Fibroblast of skin of back (primary cell): ENCODE data around the gene TMEM40. TPM values are rescaled to one million over a fixed set of nuclear protein-coding genes. Genes with fewer than 3 reads are reported as not detected.
"Not testable (repeated sequence)": the region's sequence is repeated elsewhere in the genome, so short reads cannot be mapped to it uniquely, and the experiment has no call there.

ENCODE experiments used
- DNase-seq: peaks from one replicate; pipeline ENCODE4 v3.0.0-alpha.2; 2013
- polyA plus RNA-seq, 2 experiments: library from polyadenylated mRNA; unstranded; fragments of 120-200 nt; gene quantifications; one replicate each; pipeline ENCODE4 v1.2.1, GENCODE V29; 2013; ENCODE audit not compliant: insufficient read length in 2 of 2

TMEM40 gene, protein sequence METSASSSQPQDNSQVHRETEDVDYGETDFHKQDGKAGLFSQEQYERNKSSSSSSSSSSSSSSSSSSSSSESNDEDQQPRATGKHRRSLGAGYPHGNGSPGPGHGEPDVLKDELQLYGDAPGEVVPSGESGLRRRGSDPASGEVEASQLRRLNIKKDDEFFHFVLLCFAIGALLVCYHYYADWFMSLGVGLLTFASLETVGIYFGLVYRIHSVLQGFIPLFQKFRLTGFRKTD
- polyA plus RNA-seq (2013, experiment 1 of 2; ENCODE audit: insufficient read length), result 0.13 TPM
- polyA plus RNA-seq (2013, experiment 2 of 2; ENCODE audit: insufficient read length), result 0.19 TPM

DNA sequence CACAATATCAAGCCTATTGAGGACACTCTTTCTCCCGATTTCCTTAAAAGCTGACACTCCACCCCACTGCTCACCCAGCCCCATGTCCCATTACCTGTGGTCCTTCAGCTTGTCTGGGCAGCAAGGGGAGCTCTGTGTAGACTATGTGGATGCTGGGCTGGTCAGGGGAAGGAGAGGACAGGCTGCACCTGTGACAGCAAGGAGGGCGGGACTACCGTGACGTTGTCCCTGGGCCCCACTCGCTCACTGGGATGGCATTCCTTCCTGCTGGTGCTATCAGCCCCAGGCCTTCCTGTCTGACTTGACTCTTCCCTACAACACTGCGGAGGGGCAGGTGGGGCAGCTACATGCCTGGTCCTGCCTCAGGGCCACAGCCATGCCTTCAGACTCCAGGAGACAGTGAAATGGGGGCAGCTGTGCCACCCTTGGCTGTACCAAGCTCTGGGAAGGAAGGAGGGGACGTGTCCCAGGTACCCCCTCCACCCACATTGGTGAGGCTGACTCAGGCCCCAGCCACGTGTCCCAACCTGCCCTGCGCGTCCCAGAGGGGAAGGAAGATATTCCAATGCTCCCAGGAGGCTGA lies at the start of gene TMEM40:
TMEM40 (minus strand) TSS at position 163 of the 583 bp plus-strand sequence. CDS start 9,427 bp downstream, outside the sequence.
- DNase-seq, result peak; percentile 22

- no peak for DNase-seq
These were observed 49.5 kb upstream of the TMEM40 start for GRCh38 chr3:12808587-12808986.

DNA sequence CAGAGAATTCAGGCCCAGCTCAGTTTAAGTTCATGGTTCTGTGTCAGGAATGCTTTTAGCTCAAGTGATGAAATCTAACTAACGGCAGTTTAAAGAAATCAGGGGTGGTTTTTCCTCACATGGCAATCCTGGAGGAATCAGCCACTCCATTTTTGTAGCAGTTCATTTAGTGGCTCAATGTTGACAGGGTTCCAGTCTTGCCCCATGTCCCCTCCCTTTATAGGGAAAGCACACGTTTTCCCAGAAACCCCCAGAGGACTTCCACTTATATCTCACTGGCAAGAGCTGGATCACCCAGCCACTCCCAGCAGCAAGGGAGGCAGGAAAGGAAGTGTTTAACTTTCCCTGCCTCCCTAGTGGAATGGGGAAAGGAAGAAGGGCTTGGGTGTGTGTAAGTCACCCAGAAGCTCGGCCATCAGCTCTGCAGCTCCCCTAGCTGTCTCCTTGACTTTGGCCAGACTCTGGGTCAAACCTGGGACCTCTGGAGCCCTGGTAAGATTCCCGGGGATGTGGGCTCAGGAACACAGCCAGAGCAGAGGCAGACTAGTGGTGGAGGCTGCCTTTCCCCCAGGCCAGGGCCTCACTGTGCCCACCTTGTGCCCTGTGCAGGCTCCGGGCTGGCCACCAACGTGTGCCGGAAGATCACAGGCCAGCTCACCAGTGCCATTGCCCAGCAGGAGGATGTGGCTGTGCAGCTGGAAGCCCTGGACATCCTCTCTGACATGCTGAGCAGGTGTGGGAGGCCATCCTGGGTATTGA lies 48.7 kb upstream of the TMEM40 start:
- no peak for DNase-seq

DNA sequence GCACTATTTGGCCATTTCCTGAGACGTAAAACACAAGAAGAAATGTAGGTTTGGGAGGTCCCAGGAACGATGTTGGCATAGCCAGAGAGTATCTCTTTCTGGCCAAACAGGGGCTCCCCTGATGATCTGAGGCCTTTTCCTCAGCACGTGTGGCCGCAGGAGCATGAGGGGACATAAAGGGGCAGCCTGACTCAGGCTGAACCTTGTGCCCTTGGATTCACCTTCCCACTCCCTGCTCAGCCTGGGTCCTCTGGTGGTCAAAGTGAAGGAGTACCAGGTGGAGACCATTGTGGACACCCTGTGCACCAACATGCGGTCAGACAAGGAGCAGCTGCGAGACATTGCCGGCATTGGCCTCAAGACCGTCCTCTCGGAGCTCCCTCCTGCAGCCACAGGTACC lies 48.0 kb upstream of the TMEM40 start:
- no peak for DNase-seq

DNA sequence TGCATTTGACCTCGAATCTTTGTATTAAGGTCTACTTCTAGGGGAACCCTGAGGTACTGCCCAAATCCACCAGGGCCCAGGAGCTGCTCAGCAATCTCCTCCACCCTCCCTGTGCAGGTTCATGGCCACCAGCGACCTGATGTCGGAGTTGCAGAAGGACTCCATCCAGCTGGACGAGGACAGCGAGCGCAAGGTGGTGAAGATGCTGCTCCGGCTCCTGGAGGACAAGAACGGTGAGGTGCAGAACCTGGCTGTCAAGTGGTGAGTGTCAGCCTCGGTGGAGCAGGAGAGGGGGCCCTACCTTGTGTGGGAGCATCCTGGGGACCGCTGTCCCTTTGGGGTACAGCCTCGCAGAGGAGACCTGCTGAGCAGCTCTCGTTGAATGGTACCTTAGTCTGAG lies 44.3 kb upstream of the TMEM40 start:
- no peak for DNase-seq

GRCh38 chr3:12799525-12800440 lies 40.7 kb upstream of the TMEM40 start:
- no peak for DNase-seq

GRCh38 chr3:12798559-12799179 lies 39.6 kb upstream of the TMEM40 start:
- no peak for DNase-seq

- no peak for DNase-seq
These were observed 39.0 kb upstream of the TMEM40 start for GRCh38 chr3:12797892-12798558.

DNA sequence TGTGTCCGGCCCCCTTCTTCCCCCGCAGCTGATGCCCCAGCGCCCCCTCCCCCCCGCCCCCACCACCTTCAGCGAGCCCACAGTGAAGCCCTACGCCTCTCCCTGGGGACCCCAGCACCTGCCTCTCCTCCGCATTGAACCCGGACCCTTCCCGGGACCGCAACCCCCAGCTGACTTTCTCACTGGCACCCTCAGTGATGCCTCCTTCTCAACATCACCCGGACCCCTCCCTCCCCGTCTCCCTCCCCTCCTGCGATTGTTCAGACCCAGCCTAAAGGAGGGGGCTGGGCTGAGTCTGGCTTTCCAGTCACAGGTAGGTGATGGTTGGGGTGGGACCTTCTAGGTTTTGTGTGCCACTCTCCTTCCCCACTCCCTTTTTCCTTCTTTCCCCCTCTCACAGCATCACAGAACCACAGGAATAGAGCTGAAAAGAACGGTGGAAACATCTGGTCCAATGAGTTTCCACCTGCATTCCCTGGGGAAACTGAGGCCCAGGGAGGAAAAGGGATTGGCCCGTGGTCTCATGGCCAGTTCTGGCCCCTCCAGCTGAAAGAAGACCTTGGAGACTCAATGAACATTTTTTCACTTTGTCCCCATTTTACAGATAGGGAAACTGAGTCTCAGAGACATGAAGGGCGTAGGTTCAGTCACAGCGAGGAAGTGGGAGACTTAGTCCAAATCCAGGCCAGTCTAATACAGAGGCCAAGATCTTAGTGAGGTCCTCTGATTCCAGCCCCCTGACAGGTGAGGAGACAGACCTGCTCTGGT lies 38.2 kb upstream of the TMEM40 start:
- DNase-seq, result no peak

DNA sequence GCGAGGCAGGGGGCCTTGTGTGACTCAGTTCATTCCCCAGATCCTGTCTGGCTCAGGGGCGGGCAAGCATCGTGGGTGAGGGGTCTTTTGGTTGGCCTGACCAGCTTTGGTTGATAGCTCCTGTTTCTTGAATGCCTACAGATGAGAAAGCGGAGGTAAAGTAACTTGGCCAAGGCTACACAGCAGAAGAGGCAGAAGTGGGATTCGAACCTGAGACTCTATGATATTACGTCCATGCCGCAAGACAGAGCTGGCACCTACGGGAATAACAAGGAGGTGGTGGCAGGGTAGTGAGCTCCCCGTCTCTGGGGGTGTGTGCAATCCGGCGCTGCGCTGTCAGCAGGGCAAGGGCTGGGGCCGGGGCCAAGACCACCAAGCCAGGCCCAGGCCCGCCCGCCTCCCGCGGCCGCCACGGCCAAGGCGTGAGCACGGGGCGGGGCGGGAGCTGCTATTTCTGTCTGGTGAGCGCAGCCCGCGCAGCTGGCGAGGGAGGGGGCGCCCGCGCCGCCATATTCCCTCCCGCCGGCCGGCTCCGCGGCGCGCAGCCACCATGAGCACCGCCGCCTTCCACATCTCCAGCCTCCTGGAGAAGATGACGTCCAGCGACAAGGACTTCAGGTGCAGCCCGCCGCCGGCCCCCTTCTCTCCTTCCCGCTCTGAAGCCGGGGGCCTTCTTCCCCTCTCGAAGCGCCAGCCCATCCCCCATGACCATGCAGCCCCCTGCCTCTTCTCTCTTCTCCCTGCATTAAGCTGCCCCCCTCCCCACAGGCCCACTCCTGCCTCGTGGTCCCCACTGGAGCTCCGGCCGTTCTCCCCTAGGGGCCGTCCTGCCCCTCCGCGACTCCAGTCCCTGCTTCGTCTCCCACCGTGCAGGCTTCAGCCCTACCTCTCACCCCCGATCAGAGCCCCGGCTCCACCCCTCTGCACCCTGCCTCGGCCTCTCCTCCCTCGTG lies 37.4 kb upstream of the TMEM40 start, which contains the start of gene CAND2:
CAND2 (plus strand) TSS at position 510 of the 953 bp plus-strand sequence; CDS start at position 551, 41 bp downstream.
- peak; percentile 54 for DNase-seq

GRCh38 chr3:12793701-12794100 lies 34.6 kb upstream of the TMEM40 start:
- no peak for DNase-seq

DNA sequence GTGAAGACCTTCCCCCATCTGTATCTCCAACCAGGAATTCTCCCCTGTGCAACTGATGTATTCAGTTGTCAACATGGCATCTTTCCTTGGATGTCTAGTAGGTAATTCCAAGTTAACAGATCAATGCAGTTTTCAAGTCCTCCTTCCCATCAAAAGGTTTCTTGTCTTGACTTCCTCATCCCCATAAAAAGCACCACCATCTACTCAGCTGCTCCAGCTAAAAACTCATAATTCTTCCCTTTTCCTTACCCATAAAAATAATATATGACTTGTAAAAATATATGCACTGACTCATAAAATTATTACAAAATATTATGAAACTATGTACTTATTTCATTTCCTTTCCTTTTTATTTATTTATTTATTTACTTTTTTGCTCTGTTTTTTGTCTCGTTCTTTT lies 32.4 kb upstream of the TMEM40 start:
- no peak for DNase-seq

DNA sequence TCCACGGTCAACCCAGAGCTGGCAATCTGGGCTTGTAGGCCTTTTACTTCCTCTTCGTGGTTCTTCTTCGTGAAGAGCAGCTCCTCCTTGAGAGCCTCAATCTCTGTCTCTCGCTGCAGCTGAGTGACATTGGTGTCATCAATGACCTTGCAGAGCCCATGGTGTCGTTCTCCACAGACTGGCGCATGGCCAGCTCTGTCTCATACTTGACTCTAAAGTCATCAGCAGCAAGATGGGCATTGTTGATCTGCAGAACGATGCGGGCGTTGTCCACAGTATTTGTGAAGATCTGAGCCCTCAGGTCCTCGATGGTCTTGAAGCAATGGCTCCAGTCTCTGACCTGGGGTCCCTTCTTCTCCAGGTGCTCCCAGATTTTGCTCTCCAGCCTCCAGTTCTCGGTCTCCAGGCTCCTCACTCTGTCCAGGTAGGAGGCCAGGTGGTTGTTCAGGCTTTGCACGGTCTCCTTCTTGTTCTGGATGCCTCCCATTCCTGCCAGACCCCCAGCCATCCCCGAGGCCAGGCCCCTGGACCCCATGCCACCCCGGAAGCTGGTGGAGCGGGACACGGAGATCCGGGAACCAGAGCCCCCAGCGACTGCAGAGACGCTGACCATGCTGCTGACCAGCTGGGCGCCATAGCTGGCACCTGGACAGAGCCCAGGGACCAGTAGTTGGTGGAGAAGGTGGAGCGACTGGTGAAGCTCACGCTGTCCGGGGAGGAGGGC lies 29.1 kb upstream of the TMEM40 start:
- not testable (repeated sequence) for DNase-seq

DNA sequence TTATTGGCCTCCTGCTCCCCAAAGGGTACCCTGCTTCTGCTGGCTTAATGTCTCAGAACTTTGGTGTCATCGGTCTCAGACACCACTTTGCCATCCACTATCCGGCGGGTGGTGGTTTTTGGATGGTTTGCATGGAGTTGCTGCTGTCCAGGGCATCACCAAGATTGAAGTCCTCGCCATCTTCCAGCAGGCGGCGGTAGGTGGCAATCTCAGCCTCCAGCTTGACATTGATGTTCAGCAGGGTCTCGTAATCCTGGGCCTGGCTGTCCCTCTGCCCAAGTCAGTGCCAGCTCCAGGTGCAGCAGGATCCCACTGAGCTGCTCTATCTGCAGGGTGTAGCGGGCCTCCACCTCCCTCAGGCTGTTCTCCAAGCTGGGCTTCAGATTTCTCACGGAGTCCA lies 28.3 kb upstream of the TMEM40 start:
- peak; percentile 56 for DNase-seq

GRCh38 chr3:12785096-12785495 lies 26.0 kb upstream of the TMEM40 start:
- DNase-seq, result no peak

DNA sequence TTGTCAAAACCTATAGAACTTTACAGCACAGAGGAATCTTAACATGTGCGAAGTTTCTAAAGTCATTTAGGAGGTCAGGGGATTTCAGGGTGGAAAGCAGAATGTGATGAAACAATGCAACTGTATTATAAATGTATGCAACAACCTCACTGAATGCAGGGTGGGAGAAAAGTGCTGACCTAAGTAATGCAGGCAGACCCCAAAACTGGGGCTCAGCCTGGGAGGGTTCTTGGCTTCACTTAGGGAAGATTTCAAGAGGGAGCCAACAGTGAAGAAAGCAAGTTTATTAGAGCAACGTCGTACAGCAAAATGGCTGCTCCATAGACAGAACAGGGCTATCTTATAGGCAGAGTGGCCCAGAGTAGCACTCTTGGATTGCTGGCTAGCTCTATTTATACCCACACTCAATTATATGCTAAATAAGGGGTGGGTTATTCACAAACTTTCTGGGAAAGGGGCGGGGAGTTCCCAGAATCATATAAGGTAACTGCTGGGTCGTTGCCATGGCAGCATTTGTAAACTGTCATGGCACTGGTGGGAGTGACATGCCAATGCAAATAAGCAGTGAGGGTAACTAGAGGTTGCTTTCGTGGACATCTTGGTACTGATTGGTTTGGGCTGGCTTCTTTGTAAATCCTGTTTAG lies 23.2 kb upstream of the TMEM40 start:
- no peak for DNase-seq

DNA sequence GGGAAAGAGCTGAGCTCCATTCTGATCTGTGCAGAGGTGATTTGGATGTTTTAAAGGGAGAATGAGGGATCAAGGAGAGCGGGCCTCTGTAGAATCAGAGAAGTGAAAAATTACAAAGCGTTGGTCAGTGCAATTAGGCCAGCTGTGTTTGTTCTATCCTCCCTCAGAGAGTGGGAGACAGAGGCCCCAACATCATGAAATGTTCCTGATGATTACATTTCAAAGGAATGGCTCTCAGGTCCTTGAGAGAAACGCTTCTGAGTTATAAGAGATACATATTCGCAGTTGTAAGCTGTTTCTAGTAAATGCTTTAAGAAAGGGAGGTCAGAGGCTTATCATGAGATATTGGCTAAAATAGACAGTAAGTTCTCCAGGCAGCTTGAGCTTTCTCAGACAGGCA lies 21.7 kb upstream of the TMEM40 start:
- no peak for DNase-seq

DNA sequence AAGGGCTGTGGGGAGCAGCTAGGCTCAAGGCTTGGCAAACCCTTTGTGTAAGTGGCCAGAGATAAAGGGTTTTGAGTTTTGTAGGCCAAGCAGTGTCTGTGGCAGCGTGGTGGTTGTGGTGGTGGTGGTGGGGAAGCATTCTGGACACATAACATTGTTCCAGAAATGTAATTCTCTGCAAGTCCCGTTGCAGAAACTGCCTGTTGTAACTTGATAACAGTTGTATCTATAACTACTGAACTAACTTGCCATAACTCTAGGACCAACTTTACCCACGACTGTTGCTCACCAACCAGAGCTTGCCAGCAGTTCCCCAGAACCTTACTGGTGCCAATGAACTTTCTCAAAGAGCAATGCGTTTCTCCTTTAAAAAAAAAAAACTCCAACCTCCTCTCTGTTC lies 18.1 kb upstream of the TMEM40 start:
- no peak for DNase-seq
